Activated naive CD4-positive, alpha-beta T cell treated with anti-CD3 and anti-CD28 coated beads for 36 hours (primary cell): ENCODE results near the gene NPBWR2. TPM values are rescaled to one million over a fixed set of nuclear protein-coding genes. Genes with fewer than 3 reads are reported as not detected.

Experiments used
- CTCF ChIA-PET: fragments of 350-600 bp; sonication (Branson Sonifier 250); formaldehyde crosslinking; loops from one replicate; lab custom pipeline; 2021; ENCODE audit warnings: antibody characterized with exemption; lab: Charles Lee
- DNase-seq: peaks from one replicate; pipeline ENCODE4 v3.0.0-alpha.2; 2020
- H3K27ac Mint-ChIP-seq: one replicate; pipeline ENCODE4 v1.8.0; 2021; ENCODE audit warnings: mild to moderate bottlenecking, mixed read lengths
- H3K27me3 Mint-ChIP-seq: one replicate; pipeline ENCODE4 v1.8.0; 2021; ENCODE audit warnings: low read depth, mixed read lengths
- H3K36me3 Mint-ChIP-seq: one replicate; pipeline ENCODE4 v1.8.0; 2021; ENCODE audit warnings: low read depth, mixed read lengths
- H3K4me1 Mint-ChIP-seq: one replicate; pipeline ENCODE4 v1.8.0; 2021; ENCODE audit warnings: low read depth, mixed read lengths
- H3K4me3 Mint-ChIP-seq: one replicate; pipeline ENCODE4 v1.8.0; 2021; ENCODE audit warnings: mild to moderate bottlenecking, moderate library complexity, mixed read lengths
- H3K9me3 Mint-ChIP-seq: one replicate; pipeline ENCODE4 v1.8.0; 2021; ENCODE audit warnings: mixed read lengths
- intact Hi-C: fragments of 100-400 bp; cut with micrococcal nuclease; formaldehyde crosslinking; loops from one replicate; pipeline ENCODE4 v1.15.1; 2023
- total RNA-seq, 2 experiments: library from RNA; stranded (reverse); gene quantifications; one replicate each; pipeline ENCODE4 v1.2.3, GENCODE V29; 2021

NPBWR2 gene
- total RNA-seq, 2 experiments from 2014 or later = not detected

- Mint-ChIP-seq H3K27me3 (peaks cover 16% of the 10 kb centered on the region), H3K27ac (no peak overlapping the region), H3K9me3 (no peaks in the 10 kb centered on the region), H3K4me1 (peaks cover 12% of the 10 kb centered on the region), H3K4me3 (no peak overlapping the region), H3K36me3 (no peaks in the 10 kb centered on the region)
- CTCF ChIA-PET = no interaction called here
- intact Hi-C loops = loop anchor here (2.0 kb wide), 1 partner anchor 21 kb away; no protein-coding TSS in a partner anchor
- DNase-seq = peak; percentile 6
These were observed 3.3 kb downstream of the NPBWR2 start for GRCh38 chr20:64103871-64104666.

DNA sequence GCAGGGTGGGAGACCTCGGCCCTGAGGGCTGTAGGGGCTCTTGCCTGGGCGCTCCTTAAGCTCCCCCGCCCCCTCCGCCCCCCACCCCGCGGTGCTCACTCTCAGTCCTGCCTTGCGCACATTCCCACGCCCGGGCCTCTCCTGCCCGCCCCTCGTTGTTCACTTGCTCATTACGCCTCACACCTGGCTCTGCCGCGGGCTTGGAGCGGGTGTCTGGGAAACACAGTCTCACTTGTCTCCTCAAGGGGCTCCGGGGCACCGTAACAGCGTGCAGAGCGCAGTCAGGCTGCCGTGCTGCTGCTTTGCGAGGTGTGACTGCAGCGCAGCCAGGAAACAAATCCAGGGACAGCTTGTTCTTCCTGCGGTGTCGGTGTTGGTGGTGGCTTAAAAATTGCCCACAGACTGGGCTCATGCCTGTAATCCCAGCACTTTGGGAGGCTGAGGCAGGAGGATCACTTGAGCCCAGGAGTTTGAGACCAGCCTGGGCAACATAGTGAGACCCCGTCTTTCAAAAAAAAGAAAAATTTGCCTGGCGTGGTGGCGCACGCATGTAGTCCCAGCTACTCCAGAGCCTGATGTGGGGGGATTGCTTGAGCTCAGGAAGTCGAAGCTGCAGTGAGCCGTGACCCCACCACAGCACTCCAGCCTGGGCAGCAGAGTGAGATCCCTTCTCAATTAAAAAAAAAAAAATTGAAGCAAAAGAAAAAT, 4.6 kb downstream of the NPBWR2 start:
- H3K36me3 Mint-ChIP-seq = no peaks in the 10 kb centered on the region
- CTCF ChIA-PET = interaction anchor here (0.8 to 2.0 kb wide), 4 partner anchors 17 to 123 kb away, joined by 3 to 5 read pairs (median 4); partner anchors contain the start of gene LKAAEAR1
- no peaks in the 10 kb centered on the region for H3K9me3 Mint-ChIP-seq
- DNase-seq = peak; percentile 14
- H3K27ac Mint-ChIP-seq = no peak overlapping the region
- H3K4me1 Mint-ChIP-seq = peaks cover 12% of the 10 kb centered on the region
- intact Hi-C loops = loop anchor here (2.0 kb wide), 1 partner anchor 20 kb away; no protein-coding TSS in a partner anchor
- peaks cover 16% of the 10 kb centered on the region for H3K27me3 Mint-ChIP-seq
- H3K4me3 Mint-ChIP-seq = peak overlapping the region; percentile 38

DNA sequence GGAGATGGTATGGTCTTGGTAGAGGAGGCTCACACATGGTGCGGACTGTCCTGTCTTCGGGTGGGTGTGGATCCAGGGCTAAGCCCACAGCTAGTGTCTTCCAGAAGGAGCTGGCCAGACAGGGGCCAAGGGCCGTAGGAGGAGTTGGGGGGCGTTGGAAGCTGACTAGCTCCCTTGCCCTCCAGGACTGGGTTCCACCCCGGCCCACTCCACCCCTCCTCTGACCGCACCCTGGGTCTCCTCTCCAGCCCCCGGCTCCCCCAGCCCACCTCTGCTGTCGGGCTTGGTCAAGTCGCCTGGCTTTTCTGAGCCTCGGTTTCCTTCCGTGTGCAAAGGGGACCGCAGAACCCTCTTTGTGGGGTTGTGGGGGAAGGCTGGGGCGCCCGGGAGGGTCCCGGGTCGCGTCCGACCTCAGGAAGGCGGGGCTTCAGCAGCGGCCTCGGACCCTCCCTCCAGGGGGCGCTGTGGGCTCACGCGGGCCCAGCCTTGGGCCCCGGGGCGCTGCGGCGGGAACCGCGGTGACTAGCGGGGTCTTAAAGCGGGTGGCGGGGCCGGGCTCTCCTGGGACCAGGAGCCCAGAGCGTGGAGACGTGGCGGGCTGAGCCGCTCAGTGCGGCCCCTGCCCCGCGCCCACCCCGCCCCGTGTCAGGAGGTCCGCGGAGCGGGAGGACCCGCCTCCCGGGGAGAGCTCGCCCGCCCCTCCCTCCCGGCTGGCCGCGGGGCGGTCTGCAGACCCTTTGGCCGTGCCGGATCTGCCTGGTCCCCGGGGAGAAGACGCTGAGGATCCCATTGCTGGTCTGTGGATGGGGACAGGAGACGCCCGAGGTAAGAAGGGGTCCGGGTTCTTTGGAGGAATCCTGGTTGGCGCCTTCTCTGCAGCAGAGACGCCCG, 5.4 kb downstream of the NPBWR2 start:
- no peaks in the 10 kb centered on the region for H3K36me3 Mint-ChIP-seq
- H3K4me3 Mint-ChIP-seq = no peak overlapping the region
- intact Hi-C loops = loop anchor here (2.0 kb wide), 1 partner anchor 19 kb away; no protein-coding TSS in a partner anchor

DNA sequence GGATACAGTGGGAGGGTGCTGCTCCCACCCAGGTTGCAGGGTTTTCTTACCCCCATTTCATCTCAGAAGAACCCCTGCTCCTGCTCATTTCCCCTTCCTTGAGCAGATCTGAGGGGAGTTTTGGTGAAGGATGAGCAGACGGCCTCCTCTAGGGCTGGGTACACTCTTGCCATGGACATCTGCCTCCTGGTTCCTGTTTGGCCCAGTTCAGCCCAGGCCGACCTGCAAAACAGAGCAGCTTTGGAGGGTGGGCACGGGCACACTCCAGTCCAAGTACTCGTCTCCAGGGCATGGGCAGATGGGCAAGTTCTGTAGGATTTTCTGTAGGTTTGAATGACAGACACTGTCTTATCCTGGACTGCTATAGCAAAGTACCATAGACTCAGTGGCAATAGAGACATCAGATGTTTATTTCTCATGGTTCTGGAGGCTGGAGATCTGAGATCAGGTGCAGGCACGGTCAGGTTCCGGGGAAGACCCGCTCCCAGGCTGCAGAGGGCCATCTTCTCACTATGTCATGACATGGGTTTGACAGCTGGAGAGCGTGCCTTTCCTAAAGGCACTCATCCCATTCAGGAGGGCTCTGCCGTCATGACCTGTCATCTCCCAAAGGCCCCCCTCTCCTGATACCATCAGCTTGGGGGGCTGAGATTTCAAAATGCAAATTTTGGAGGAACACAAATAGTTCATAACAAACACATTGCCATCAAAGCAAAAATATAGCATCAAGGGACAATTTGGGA, 6.2 kb downstream of the NPBWR2 start:
- peak; percentile 1 for DNase-seq
- peaks cover 16% of the 10 kb centered on the region for H3K27me3 Mint-ChIP-seq
- intact Hi-C loops = no loop called here
- H3K27ac Mint-ChIP-seq = no peak overlapping the region
- peaks cover 2% of the 10 kb centered on the region for H3K9me3 Mint-ChIP-seq
- H3K4me3 Mint-ChIP-seq = no peak overlapping the region
- peaks cover 12% of the 10 kb centered on the region for H3K4me1 Mint-ChIP-seq
- H3K36me3 Mint-ChIP-seq = peaks cover 2% of the 10 kb centered on the region
- CTCF ChIA-PET = interaction anchor here (0.7 to 2.0 kb wide), 5 partner anchors 15 to 228 kb away, joined by 3 to 7 read pairs (median 3); partner anchors contain the start of gene LKAAEAR1

More for the DNA sequence above, 5.4 kb downstream of the NPBWR2 start:
- Mint-ChIP-seq H3K4me1 (peaks cover 12% of the 10 kb centered on the region), H3K9me3 (no peaks in the 10 kb centered on the region), H3K27ac (no peak overlapping the region), H3K27me3 (peaks cover 16% of the 10 kb centered on the region)
- CTCF ChIA-PET = interaction anchor here (0.8 to 2.0 kb wide), 6 partner anchors 16 to 229 kb away, joined by 3 to 7 read pairs (median 4); partner anchors contain the start of gene LKAAEAR1
- DNase-seq = peak; percentile 70

DNA sequence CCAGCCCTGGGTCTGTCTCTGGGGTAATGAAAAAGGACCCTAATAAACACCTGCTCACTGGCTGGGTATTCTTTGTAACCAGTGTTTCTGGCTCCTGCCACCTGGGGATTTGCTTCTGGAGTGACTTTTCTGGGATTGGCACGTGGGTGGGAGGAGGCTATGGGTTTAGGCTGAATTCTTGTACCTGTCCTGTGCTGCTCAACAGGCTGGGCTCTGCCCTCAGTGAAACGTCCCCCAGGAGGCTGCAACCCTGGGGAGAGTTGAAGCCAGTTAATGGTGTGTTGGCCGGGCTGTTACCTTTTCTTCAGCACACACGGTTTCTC, 6.8 kb downstream of the NPBWR2 start:
- H3K27ac Mint-ChIP-seq = no peak overlapping the region
- H3K27me3 Mint-ChIP-seq = peaks cover 16% of the 10 kb centered on the region
- peaks cover 2% of the 10 kb centered on the region for H3K9me3 Mint-ChIP-seq
- peaks cover 2% of the 10 kb centered on the region for H3K36me3 Mint-ChIP-seq
- intact Hi-C loops = no loop called here
- H3K4me1 Mint-ChIP-seq = peaks cover 12% of the 10 kb centered on the region
- DNase-seq = peak; percentile 3
- H3K4me3 Mint-ChIP-seq = no peak overlapping the region
- CTCF ChIA-PET = no interaction called here

GRCh38 chr20:64099880-64100565, 7.3 kb downstream of the NPBWR2 start:
- H3K9me3 Mint-ChIP-seq = peaks cover 2% of the 10 kb centered on the region

GRCh38 chr20:64099086-64099786, 8.1 kb downstream of the NPBWR2 start:
- no peak for DNase-seq
- Mint-ChIP-seq H3K4me3 (no peak overlapping the region), H3K36me3 (peaks cover 2% of the 10 kb centered on the region), H3K9me3 (peaks cover 2% of the 10 kb centered on the region), H3K4me1 (peaks cover 12% of the 10 kb centered on the region), H3K27me3 (peaks cover 16% of the 10 kb centered on the region), H3K27ac (no peak overlapping the region)
- CTCF ChIA-PET = interaction anchor here (0.7 to 1.3 kb wide), 2 partner anchors 15 to 21 kb away, joined by 4 to 6 read pairs; partner anchors contain the start of gene LKAAEAR1
- intact Hi-C loops = no loop called here

More at GRCh38 chr20:64099880-64100565, 7.3 kb downstream of the NPBWR2 start:
- no peak for DNase-seq
- Mint-ChIP-seq H3K27me3 (peaks cover 16% of the 10 kb centered on the region), H3K27ac (no peak overlapping the region), H3K4me1 (peaks cover 12% of the 10 kb centered on the region), H3K36me3 (peaks cover 2% of the 10 kb centered on the region), H3K4me3 (no peak overlapping the region)
- CTCF ChIA-PET = interaction anchor here (1.3 kb wide), 1 partner anchor 16 kb away, joined by 4 read pairs; the partner anchor contains the start of gene LKAAEAR1
- intact Hi-C loops = no loop called here

DNA sequence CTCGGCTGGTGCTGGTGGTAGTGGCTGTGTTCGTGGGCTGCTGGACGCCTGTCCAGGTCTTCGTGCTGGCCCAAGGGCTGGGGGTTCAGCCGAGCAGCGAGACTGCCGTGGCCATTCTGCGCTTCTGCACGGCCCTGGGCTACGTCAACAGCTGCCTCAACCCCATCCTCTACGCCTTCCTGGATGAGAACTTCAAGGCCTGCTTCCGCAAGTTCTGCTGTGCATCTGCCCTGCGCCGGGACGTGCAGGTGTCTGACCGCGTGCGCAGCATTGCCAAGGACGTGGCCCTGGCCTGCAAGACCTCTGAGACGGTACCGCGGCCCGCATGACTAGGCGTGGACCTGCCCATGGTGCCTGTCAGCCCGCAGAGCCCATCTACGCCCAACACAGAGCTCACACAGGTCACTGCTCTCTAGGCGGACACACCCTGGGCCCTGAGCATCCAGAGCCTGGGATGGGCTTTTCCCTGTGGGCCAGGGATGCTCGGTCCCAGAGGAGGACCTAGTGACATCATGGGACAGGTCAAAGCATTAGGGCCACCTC, 8.8 kb downstream of the NPBWR2 start:
- DNase-seq = no peak
- Mint-ChIP-seq H3K27me3 (peaks cover 15% of the 10 kb centered on the region), H3K9me3 (peaks cover 2% of the 10 kb centered on the region), H3K27ac (no peak overlapping the region), H3K4me3 (no peak overlapping the region), H3K4me1 (peaks cover 12% of the 10 kb centered on the region), H3K36me3 (peaks cover 2% of the 10 kb centered on the region)
- CTCF ChIA-PET = interaction anchor here (1.3 kb wide), 1 partner anchor 15 kb away, joined by 4 read pairs; the partner anchor contains the start of gene LKAAEAR1
- intact Hi-C loops = no loop called here

- no peak overlapping the region for H3K4me3 Mint-ChIP-seq
- CTCF ChIA-PET = interaction anchor here (1.2 kb wide), 1 partner anchor 17 kb away, joined by 3 read pairs; the partner anchor contains the start of gene RGS19
- H3K27ac Mint-ChIP-seq = no peak overlapping the region
- intact Hi-C loops = no loop called here
- H3K36me3 Mint-ChIP-seq = peaks cover 2% of the 10 kb centered on the region
- H3K4me1 Mint-ChIP-seq = peaks cover 7% of the 10 kb centered on the region
- H3K9me3 Mint-ChIP-seq = peaks cover 2% of the 10 kb centered on the region
- H3K27me3 Mint-ChIP-seq = peaks cover 6% of the 10 kb centered on the region
- DNase-seq = no peak
These were observed 10.8 kb downstream of the NPBWR2 start for GRCh38 chr20:64096535-64096934.

DNA sequence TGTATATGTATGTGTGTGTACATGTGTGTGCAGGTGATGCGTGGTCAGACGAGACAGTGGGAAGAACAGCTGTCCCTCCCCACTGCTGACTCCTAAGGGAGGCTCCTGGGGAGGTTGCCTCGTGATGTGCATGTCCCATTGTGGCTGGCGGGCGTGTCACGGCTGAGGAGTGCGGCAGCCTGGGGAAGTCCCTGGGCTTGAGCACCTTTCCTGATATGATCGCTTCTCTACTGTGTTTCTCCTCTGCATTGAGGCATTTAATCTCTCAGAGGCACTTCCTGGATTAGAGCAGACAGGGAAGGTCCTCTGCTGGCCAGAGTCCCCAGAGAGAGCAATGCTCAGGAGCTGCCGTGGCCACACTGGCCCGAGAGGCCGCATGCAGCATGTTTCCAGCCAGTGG, 11.4 kb downstream of the NPBWR2 start:
- peaks cover under 1% of the 10 kb centered on the region for H3K27me3 Mint-ChIP-seq
- no peak overlapping the region for H3K4me3 Mint-ChIP-seq
- peaks cover under 1% of the 10 kb centered on the region for H3K4me1 Mint-ChIP-seq
- CTCF ChIA-PET = interaction anchor here (1.2 kb wide), 1 partner anchor 17 kb away, joined by 3 read pairs; the partner anchor contains the start of gene RGS19
- no peak for DNase-seq
- peaks cover 2% of the 10 kb centered on the region for H3K9me3 Mint-ChIP-seq
- no peak overlapping the region for H3K27ac Mint-ChIP-seq
- intact Hi-C loops = no loop called here
- H3K36me3 Mint-ChIP-seq = peaks cover 2% of the 10 kb centered on the region
